GM19372 (cell line): ENCODE data around the gene FOXA3.

Source experiments
- ATAC-seq: cut with Tn5 transposase; IDR thresholded peaks from one replicate; pipeline ENCODE4 v1.9.1; 2021; ENCODE audit warnings: mild to moderate bottlenecking, low read depth, moderate library complexity; ENCODE audit not compliant: unreplicated experiment

Gene FOXA3

DNA sequence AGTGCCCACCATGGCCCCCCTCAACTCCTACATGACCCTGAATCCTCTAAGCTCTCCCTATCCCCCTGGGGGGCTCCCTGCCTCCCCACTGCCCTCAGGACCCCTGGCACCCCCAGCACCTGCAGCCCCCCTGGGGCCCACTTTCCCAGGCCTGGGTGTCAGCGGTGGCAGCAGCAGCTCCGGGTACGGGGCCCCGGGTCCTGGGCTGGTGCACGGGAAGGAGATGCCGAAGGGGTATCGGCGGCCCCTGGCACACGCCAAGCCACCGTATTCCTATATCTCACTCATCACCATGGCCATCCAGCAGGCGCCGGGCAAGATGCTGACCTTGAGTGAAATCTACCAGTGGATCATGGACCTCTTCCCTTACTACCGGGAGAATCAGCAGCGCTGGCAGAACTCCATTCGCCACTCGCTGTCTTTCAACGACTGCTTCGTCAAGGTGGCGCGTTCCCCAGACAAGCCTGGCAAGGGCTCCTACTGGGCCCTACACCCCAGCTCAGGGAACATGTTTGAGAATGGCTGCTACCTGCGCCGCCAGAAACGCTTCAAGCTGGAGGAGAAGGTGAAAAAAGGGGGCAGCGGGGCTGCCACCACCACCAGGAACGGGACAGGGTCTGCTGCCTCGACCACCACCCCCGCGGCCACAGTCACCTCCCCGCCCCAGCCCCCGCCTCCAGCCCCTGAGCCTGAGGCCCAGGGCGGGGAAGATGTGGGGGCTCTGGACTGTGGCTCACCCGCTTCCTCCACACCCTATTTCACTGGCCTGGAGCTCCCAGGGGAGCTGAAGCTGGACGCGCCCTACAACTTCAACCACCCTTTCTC is 8.2 kb downstream of the FOXA3 start:
- no peak for ATAC-seq

DNA sequence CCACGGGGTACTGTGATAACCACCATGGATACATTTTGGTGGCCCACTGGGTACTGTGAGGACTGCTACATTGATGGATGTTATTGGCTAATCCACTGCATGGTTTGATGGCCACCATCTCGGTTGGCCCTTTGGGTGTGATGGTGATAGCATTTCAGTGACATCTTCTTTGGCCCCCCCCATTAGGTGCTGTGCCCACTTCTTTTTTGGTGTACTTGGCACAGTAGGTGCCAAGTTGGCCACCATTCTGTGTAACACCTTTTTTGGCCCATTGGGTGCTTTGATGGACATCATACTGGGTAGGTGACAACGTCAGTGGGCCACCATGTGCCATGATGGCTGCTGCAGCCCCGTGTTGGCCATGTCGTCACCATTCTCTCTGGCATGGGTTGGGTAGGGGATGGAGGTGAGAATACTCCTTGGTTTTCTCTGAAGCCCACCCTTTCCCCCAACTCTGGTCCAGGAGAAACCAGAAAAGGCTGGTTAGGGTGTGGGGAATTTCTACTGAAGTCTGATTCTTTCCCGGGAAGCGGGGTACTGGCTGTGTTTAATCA is 9.2 kb downstream of the FOXA3 start:
- no peak for ATAC-seq

DNA sequence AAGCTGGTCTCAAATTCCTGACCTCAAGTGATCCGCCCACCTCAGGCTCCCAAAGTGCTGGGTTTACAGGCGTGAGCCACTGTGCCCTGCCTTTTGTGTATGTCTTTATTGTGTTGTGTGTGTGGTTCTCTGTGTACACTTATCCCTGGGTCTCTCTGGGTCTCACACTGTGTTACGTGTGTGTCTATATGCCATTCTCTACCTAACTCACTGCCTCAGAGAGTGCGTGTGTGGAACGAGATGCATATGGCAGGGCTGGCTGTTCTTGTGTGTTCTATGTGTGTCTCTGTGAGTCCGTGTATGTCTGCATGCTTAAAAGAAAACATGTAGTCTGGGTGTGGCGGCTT is 10.5 kb downstream of the FOXA3 start:
- no peak for ATAC-seq

DNA sequence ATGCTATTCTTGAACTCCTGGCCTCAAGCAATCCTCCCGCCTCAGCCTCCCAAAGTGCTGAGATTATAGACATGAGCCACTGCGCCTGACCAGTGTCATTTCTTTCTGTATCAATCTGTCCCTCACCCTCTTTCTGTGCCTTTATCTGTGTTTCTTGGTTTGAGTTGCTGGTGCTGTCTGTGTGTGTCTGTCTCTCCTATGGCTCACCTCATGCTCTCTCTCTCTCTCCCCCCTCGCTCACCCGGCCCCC is 12.0 kb downstream of the FOXA3 start:
- ATAC-seq: no peak

DNA sequence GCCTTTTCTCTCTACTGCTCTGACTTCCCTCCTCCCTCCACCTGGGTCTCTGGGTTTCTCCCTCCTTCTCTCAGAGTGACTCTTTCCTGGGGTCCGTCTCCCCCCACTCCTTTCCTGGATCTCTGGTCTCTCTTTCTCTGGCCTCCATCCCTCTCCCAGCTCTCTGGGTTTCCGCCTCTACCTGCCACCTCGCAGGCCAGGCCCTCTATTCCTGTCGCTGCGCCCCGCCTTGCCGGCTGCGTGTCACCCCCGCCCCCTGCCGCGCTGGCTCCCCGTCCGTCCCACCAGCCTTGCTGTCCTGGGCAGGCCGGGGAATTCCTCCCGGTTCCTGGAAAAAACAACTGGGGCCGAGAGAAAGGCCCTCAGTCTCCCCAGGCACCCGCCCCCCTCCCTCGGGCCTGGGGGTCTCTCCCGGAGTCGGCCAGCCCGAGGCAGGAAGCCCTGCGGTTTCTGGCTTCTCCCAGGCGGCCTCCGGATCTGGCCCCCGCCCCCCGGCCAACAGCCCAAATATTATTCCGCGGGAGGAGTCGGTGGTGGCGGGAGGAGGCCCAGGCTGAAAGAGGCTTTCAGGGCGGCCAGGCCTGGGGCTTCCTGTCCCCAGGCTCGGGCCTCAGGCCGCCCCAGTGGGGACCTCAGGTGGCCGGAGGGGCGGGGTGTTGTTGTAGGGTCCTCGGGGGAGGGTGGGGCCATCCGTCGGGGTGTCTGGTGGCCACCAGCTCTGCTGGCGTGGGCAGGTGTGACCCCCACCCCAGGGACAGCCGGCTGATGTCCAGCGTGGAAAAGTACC is 12.5 kb downstream of the FOXA3 start:
- no peak for ATAC-seq

DNA sequence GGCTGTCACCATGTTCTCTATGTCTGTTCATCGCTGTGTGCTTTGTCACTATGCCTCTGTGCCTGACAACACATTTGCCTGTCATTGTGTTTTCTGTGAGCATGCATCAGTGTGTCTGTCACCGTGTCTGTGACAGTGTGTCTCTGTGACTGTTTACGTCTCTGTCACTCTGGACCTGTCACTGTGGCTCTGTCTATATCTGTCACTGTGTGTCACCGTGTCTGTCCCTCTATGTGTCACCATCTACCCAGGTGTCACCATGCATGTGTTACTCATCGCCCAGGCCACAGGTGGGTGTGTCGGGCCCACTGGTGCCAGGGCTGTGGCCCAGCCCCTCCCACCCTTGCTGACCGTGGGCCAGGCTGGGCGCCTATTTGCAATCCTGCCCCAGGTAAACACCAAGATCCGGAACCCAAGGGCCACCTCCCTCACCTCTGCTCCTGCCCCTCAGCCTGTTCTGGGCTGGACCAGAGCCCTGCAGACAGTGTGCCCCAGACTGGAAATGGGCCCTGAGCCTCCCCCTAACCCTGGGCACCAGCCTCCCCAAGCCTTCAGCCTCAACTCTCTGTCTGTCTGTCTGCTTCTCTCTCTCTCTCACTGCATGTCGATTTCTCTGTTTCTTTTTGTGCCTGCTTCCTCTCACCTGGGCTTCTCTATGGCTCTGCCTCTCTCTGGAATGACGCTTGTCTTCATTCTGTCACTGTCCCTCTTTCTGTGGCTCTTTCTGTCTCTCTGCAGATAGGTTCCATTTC is 14.1 kb downstream of the FOXA3 start:
- ATAC-seq: no peak

DNA sequence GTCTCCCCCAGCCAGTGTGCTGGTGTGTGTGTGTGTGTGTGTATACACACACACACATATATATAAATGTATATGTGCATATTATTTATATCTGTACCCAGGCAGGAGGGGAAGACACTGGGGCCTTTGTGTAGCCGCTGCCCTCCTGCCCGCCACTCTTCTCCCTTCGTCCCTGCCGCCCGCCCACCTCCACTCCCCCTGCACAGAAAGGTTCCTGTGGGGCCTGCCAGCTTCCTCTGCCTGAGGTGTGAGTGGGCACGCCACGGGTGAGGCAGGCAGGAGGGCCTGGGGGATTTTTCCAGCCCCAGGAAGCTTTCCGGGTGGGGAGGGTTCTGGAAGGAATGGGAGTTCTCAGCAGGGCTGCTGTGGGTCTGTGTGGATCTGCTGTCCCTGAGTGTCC is 14.9 kb downstream of the FOXA3 start:
- ATAC-seq: no peak

DNA sequence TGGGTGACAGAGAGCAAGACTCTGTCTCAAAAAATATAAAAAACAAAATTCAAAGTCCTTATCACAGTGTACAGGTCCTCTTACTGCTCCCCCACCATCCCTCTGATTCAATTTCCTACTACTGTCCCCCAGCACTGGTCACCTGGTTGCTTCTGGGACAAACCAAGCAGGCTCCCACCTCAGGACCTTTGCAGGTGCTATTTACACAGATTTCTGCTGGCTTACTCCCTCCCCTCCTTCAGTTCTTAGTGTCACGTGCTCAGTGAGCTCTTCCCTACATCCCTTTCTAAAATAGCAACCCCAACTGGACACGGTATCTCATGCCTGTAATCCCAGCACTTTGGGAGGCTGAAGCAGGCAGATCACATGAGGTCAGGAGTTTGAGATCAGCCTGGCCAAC is 15.8 kb downstream of the FOXA3 start:
- ATAC-seq: no peak

DNA sequence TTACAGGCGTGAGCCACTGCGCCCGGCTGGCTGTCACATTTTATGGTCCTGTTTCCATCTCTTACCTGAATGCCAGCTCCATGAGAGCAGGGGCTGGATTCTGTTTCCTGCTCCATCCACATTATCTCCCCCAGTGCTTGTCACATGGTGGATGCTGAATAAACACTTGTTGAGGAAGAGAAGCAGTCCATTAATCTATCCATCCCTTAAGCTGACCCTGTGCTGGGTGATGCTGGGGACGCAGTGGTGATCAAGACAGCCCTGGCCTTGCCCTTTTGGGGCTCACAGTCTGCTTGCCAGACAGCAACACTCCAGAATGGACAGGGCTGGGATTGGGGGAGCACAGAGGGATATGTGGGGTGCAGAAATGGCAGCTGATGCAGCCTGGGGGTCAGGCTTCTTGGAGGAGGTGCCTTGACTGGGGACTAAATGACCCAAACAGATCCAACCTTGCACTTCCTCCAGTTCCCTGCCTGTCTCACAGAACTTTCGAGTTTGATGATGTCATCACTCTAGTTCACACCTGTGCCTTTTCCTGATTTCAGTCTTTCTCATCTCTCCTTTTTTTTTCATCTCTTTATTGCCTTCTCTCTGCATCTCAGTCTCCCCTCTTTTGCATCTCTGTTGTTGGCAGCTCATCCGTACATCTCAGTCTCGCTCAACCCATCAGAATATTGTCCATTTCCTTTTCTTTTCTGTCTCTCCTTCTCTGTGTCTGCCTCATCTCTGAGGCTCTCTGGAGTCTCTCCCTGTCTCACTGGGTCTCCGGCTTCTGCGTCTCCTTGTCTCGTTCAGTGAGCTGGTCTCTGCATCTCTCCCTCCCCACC is 17.2 kb downstream of the FOXA3 start:
- ATAC-seq: no peak

DNA sequence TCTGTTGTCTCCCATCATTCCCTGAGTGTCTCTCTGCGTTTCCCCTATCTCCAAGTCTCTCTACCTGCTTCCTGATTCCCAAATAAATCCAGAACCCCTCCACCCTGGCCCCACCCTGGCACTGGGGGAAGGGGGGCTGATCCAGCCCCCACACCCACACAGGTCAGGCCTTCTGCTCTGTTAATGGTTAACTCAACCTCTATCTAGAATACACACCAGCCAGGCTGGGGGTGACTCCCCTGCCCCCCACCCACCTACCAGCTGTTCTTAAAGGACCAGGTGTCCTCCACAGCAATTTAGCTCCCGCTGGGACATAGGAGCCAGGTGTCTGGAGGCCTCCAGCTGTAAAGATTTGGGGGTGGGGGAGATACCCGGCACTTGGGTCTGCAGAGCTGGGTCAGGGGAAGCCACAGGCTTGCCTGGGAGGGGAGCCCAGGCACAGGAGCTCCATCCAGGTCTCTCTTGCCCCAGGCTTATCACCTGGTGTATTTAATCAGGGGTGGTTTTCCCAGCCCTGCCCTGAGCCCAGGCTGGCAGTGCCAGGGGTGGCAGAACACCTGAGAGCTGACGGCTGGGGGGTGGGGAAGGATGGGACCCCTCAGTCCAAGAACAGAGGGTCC is 17.9 kb downstream of the FOXA3 start:
- ATAC-seq: no peak

DNA sequence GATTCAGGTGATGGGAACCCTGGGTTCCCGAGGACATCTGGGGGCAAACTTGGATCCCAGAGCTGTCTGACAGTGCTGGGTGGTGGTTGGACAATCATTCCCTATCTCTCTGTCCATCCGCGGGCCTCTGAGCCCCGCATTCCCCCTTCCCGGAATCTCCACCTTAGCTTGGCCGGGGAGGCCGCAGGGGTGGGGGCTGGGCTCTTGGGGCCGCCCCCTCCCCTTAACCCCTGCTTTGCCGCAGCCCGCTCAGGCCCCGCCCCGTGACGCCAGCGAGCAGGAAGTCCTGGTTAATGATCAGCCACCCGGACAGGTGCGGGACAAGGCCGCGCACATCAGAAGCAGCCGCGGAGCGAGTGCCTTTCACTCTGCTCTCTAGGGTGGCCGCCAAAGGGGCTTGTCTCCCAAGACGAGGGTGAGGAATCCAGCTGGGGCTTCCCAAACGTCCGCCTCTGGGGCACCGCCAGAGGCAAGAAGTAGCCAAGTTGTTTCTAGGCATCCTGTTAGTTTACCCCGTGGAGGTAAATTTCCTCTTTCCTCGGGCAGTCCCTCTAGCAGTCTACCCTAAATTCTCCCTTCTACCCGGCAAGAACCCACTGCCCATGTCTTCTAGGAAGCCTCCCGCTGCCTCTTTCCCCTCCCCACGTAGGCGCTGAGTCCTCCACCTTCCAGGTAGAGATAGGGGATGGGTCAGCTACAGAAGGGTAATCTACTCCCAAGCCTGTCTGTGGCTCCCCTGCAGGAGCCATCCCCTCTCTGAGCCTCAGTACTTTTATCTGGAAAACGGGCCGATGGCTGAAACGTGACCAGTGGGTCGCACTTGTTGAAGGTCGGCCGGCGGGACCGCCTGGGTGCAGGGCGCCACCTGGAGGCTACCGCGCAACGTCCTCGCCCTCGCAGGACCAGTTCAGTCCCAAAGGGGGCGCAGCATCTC is 18.8 kb downstream of the FOXA3 start:
- no peak for ATAC-seq

DNA sequence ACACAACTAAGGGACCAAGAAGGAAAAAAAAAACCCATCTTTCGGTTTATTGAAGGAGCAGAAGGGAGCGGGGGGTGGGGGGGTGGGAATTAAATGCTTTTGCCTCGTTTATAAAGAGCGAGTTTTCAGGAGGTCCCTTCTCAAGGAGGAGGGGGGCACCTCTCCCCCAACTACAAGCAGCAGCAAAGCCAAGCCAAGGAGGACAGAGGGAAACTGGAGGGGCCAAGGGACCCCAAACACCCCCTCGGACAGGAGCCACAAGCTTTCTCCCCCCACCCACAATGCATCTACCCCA is 19.4 kb downstream of the FOXA3 start:
- ATAC-seq: no peak

DNA sequence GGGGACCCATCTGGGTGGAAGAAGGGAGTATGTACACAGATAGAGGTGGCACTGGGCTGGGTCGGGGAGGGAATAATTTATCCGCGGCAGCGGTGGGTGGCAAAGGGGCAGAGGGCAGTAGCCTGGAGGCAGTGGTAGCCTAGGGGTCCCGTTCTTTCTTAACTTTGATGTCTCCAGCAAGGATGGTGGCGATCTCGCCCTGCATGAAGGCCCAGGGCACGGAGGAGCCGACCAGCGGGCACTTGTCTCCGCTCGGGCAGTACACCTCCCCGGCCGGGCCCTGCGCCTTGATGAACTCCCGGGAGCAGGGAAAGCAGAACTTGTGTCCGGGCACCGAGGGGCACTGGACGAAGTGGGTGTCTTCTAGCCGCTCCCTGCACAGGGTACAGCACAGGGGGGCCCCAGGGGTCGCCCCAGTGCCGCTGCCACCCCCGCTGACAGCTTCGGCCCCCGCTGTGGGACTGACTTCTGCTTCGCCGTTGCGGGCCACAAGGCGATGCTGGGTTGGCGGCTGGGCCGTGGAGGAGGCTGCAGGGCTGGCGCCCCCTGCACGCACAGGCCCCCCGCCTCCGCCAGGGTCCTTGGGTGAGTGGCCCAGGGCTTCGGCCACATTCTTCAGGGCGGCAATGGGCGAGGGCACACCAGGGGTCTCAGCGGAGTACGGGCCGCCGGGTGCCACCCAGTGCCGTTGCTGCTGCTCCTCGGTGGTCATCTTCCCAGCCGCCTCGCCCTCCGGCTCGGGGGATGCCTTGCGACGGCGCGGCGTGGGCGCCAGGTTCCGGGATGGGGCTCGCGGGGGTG is 20.0 kb downstream of the FOXA3 start:
- no peak for ATAC-seq

DNA sequence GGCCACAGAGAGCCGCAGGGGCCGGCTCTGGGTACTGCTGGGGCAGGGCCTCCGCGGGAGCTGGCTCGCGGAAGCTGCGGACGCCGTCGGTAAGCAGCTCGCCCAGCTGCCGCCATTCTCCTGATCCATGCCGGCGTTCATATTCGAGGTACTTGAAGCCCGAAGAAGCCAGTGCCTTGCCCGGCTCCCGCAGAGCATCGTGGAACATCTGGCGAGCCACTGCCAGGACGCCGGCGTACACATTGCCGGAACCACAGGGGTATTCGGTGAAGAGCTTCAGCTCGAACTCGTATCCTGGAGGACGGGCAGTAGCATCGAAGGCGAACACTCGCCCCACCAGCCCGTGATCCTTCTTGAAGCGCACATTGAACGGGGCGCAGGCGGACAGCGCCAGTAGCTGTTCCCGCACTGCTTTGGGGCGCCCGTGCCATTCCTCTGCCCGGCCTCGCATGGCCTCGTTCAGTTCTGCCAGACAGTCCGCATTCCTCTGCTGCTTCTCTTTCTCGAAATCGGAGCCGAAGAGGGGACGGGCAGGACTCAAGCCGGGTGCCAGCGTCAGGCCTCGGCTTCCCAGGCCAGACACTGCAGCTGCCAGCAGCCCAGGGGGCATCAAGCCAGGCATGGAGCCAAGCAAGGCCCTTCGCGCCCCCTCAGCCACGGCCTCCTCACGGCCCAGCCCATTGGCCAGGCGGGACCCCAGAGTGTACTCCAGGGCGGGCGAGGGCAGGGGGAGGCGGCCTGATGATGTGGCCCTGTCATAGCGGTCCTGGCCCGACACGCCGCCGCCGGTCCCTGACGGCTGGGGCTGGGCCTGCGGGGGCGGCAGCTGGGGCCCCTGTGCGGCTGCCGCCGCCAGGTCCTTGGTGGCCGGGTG is 20.8 kb downstream of the FOXA3 start:
- ATAC-seq: no peak

DNA sequence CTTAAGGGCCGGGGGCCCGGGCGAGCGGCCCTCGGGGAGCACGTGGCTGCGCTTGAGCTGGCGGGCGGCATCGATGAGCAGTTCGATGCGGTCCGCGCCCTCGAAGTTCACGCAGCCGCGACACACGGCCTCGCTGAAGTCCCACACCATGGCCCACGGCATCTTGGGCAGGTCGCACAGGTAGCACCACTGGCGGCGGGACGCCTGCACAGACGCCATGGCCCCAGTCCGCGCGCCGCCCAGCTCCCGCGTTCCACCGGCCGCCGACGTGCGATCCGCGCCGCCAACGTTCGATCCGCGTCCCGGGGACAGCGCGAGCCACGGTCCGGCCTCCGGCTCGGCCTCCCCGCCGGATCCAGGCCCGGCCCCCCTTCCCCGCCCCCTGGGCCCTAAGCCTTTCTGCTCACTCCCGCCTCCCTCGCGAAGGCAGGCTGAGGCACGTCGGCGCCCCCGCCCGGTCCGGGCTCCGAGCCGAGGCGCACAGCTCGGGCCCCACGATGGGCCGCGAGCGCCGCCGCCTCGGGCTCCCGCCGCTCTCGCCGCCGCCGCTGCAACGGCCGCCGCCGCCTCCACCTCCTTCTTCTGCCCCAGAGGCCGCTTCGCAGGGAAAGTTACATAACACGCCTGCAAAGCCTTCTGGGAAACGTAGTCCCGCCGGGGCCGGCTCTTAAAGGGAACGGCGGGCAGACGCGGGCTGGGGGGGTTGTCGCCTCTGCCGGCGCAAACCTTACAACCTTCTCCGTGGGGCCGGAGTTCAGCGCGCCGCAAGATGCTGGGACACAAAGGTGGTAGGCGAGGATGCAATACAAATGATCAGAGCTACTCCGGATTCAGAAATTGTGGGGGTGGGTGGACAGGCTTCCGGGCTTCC is 21.7 kb downstream of the FOXA3 start, which contains the start of gene IRF2BP1:
IRF2BP1 (minus strand) TSS at position 586 of the 871 bp plus-strand sequence; CDS start at position 219, 367 bp downstream.
- ATAC-seq: peak; percentile 43

DNA sequence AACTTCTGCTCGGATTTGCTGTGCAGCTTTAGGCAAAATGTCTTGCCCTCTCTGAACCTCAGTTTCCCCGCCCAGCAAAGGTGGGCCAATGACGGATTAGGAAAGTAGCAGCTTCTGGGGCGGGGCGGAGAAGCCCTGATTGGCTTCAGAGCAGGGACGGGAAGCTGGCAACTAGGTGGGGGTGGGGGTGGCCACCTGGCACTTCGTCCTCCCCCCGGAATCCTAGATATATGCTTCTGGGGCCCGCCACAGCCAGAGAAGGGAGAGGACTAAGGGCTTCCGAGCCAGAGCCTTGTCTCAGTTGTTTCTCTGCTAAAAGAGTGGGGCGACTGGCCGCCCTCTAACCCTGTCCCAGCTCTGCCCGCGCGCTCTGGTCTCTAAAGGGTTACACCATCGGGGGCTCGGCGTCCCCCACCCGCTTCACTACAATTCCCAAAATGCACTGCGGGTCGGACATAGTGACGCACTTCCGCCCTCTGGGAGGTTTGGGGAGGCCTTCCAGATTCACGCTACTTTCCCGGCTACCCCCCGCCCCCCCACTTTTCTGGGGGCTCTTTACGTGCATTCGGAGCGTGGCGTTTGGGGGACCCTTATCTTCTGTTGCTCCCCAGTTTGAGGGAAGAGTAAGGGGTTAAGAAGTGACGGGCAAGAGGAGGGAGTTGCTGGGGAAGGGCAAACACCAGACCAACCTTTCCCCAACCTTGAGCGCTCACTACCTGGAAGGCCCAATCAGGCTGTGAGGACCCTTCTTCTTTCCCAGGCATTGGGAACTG is 22.5 kb downstream of the FOXA3 start:
- peak; percentile 49 for ATAC-seq
